Measurements from ENCODE around the gene KIAA1217. TPM values are rescaled to one million over a fixed set of nuclear protein-coding genes. Genes with fewer than 3 reads are reported as not detected.

Gene KIAA1217
- total RNA-seq, 1 donor from 2014 or later: 54.3 TPM

- H3K4me3 ChIP-seq: no peak overlapping the region
- H3K27ac ChIP-seq: no peak overlapping the region
- H3K27me3 ChIP-seq: no peaks in the 10 kb centered on the region
- H3K36me3 ChIP-seq: no peaks in the 10 kb centered on the region
- TF ChIP-seq POLR2AphosphoS5 (IDR thresholded peaks at IDR 0.05; ENCODE audit: insufficient read depth in 1 of 2, low read depth in 1 of 2): no peak
- TF ChIP-seq POLR2A (IDR thresholded peaks at IDR 0.05): no peak
- no peak for TF ChIP-seq CTCF (IDR thresholded peaks at IDR 0.05)
- intact Hi-C loops (cut with DNase I): no loop called here
- H3K4me1 ChIP-seq: peaks cover 22% of the 10 kb centered on the region
- no peak for DNase-seq (ENCODE audit: extremely low spot score in 2 of 2)
- no peaks in the 10 kb centered on the region for H3K9me3 ChIP-seq
Observed at GRCh38 chr10:24261627-24262026, 52.7 kb downstream of the KIAA1217 start.

GRCh38 chr10:24262929-24263590 lies 54.1 kb downstream of the KIAA1217 start:
- H3K36me3 ChIP-seq: no peaks in the 10 kb centered on the region
- no peak overlapping the region for H3K4me3 ChIP-seq
- no peak for DNase-seq (ENCODE audit: extremely low spot score in 2 of 2)
- TF ChIP-seq POLR2AphosphoS5 (IDR thresholded peaks at IDR 0.05; ENCODE audit: insufficient read depth in 1 of 2, low read depth in 1 of 2): peak in 1 of 2 donors; percentile 16
- TF ChIP-seq CTCF (IDR thresholded peaks at IDR 0.05): no peak
- H3K27ac ChIP-seq: no peak overlapping the region
- intact Hi-C loops (cut with DNase I): no loop called here
- no peaks in the 10 kb centered on the region for H3K27me3 ChIP-seq
- H3K9me3 ChIP-seq: no peaks in the 10 kb centered on the region
- peaks cover 22% of the 10 kb centered on the region for H3K4me1 ChIP-seq

GRCh38 chr10:24269476-24269875 lies 60.5 kb downstream of the KIAA1217 start:
- no peak for TF ChIP-seq CTCF (IDR thresholded peaks at IDR 0.05)
- TF ChIP-seq POLR2AphosphoS5 (IDR thresholded peaks at IDR 0.05; ENCODE audit: insufficient read depth in 1 of 2, low read depth in 1 of 2): no peak
- TF ChIP-seq POLR2A (IDR thresholded peaks at IDR 0.05): no peak
- intact Hi-C loops (cut with DNase I): no loop called here
- DNase-seq (ENCODE audit: extremely low spot score in 2 of 2): no peak
- no peak overlapping the region for H3K27ac ChIP-seq
- H3K4me3 ChIP-seq: no peak overlapping the region
- no peaks in the 10 kb centered on the region for H3K4me1 ChIP-seq
- no peaks in the 10 kb centered on the region for H3K27me3 ChIP-seq
- H3K36me3 ChIP-seq: no peaks in the 10 kb centered on the region
- H3K9me3 ChIP-seq: no peaks in the 10 kb centered on the region

- Histone ChIP-seq H3K27ac (no peak overlapping the region), H3K36me3 (no peaks in the 10 kb centered on the region), H3K9me3 (no peaks in the 10 kb centered on the region), H3K27me3 (no peaks in the 10 kb centered on the region), H3K4me3 (no peak overlapping the region), H3K4me1 (no peaks in the 10 kb centered on the region)
- DNase-seq (ENCODE audit: extremely low spot score in 2 of 2): no peak
- intact Hi-C loops (cut with DNase I): no loop called here
- TF ChIP-seq POLR2AphosphoS5 (IDR thresholded peaks at IDR 0.05; ENCODE audit: insufficient read depth in 1 of 2, low read depth in 1 of 2) (no peak), POLR2A (IDR thresholded peaks at IDR 0.05) (no peak), CTCF (IDR thresholded peaks at IDR 0.05) (no peak)
Observed at GRCh38 chr10:24272374-24272773, 63.4 kb downstream of the KIAA1217 start.

GRCh38 chr10:24277277-24277676 lies 68.3 kb downstream of the KIAA1217 start:
- no peak overlapping the region for H3K27ac ChIP-seq
- H3K4me3 ChIP-seq: no peak overlapping the region
- TF ChIP-seq CTCF (IDR thresholded peaks at IDR 0.05): no peak
- TF ChIP-seq POLR2A (IDR thresholded peaks at IDR 0.05): no peak
- no peak for TF ChIP-seq POLR2AphosphoS5 (IDR thresholded peaks at IDR 0.05; ENCODE audit: insufficient read depth in 1 of 2, low read depth in 1 of 2)
- intact Hi-C loops (cut with DNase I): no loop called here
- no peaks in the 10 kb centered on the region for H3K27me3 ChIP-seq
- no peaks in the 10 kb centered on the region for H3K36me3 ChIP-seq
- no peak for DNase-seq (ENCODE audit: extremely low spot score in 2 of 2)
- no peaks in the 10 kb centered on the region for H3K4me1 ChIP-seq
- no peaks in the 10 kb centered on the region for H3K9me3 ChIP-seq
